Right lobe of liver (tissue), 6 donors: Measurements from ENCODE around the gene MYO1D. TPM values are rescaled to one million over a fixed set of nuclear protein-coding genes. Genes with fewer than 3 reads are reported as not detected.

Experiments
- ATAC-seq, 4 donors: fragments of 200-7000 bp; cut with Tn5 transposase; one replicate each; pipeline ENCODE4 v1.9.1; 2020; ENCODE audit warnings: mild to moderate bottlenecking in 4 of 4, moderate library complexity in 4 of 4
- DNase-seq, 3 donors: peaks; one replicate each; pipeline ENCODE4 v3.0.0-alpha.2; 2020
- H3K27ac ChIP-seq, 3 donors: fragments of 200-600 bp; one replicate each; pipeline ENCODE4 v1.8.0; 2022
- H3K27me3 ChIP-seq, 2 donors: fragments of 200-600 bp; one replicate each; pipeline ENCODE4 v1.8.0; 2022
- H3K36me3 ChIP-seq, 4 donors: fragments of 200-600 bp; sonication (generic) in 1 of 4; one replicate each; pipeline versions ENCODE4 v1.5.1 to v1.8.0; 2017 to 2022; ENCODE audit warnings: control low read depth in 1 of 4
- H3K4me1 ChIP-seq, 4 donors: fragments of 200-600 bp; sonication (generic) in 1 of 4; one replicate each; pipeline versions ENCODE4 v1.5.1 to v1.8.0; 2017 to 2022; ENCODE audit warnings: control low read depth in 1 of 4
- H3K4me3 ChIP-seq, 3 donors: fragments of 200-600 bp; one replicate each; pipeline ENCODE4 v1.8.0; 2022
- H3K9me3 ChIP-seq, 4 donors: fragments of 200-600 bp; sonication (generic) in 1 of 4; one replicate each; pipeline versions ENCODE4 v1.5.1 to v1.8.0; 2017 to 2022; ENCODE audit warnings: control low read depth in 1 of 4
- CTCF ChIP-seq, 4 donors: fragments of 200-600 bp in 3 of 4; fragments of 450-650 bp in 1 of 4; IDR thresholded peaks; one replicate each; pipeline versions ENCODE4 v1.5.1 to v1.8.0; 2016 to 2022; ENCODE audit warnings: antibody characterized with exemption in 4 of 4, mild to moderate bottlenecking in 2 of 4
- POLR2A ChIP-seq: fragments of 450-650 bp; IDR thresholded peaks from one replicate; pipeline ENCODE4 v1.6.1; 2017; ENCODE audit warnings: antibody characterized with exemption, mild to moderate bottlenecking
- WGBS: methylation state at CpG from one replicate; pipeline ENCODE4 v1.1.6; 2018; ENCODE audit warnings: low coverage, low lambda C conversion rate; ENCODE audit not compliant: insufficient coverage; ENCODE audit errors: missing lambda C conversion rate; 5-methylcytosine and 5-hydroxymethylcytosine counted together
- intact Hi-C, 2 donors: fragments of 100-400 bp; cut with DNase I; formaldehyde crosslinking; loops; one replicate each; pipeline versions ENCODE4 v1.11.2 to v1.14.1; 2022
- total RNA-seq, 6 experiments: library from RNA; depleted of rRNA in 2 of 6; stranded (reverse); fragments of >200 nt in 2 of 6; fragmentation: NEBNext Ultra II Directional in 3 of 6; extraction: Animal tissue kit (Norgen Biotek cat#: 25700) in 3 of 6; gene quantifications; one replicate each; pipeline versions ENCODE4 v1.1.0 to v1.2.4, GENCODE V29; 2016 to 2023
- donor health status: DM: no; HTN: yes; CAD: no.
- donor health status: DM: no; HTN: no; CAD: no.
- donor health status: DM: no; HTN: no; CAD: no.
- donor health status: DM: no; HTN: yes; CAD: no.
- donor health status: DM: no; HTN: yes; CAD: no.

MYO1D gene
- total RNA-seq, 6 experiments from 2014 or later = 17.6 to 25.7 (median 21.0) TPM

DNA sequence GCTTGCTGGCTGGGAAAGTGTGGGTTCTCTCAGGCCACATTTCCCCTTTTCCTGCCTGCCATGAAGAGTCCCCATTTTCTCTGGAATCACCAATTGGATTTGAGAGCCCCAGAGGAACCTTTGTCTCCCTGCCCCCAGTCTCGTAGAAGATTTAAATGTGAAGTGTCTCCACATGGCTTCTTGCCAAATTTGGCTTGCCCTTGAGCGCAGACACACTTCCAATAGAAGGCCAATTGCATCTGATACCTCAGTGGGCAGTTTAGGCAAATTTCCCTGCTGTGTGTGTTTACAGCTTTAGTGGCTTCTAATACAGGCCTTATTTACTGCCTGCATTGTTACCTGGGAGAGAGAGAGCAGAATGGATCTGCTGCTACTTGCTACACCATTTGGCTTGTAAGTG is 360.5 kb downstream of the MYO1D start:
- no peak for DNase-seq
- TF ChIP-seq POLR2A (no peak), CTCF (IDR thresholded peaks at IDR 0.05) (no peak)
- ATAC-seq = no peak
- intact Hi-C loops = no loop called here
- WGBS = 15% methylated on average over 2 of the region's 2 CpGs
- H3K27me3 ChIP-seq = no peaks in the 10 kb centered on the region
- H3K36me3 ChIP-seq = no peaks in the 10 kb centered on the region
- H3K9me3 ChIP-seq = no peaks in the 10 kb centered on the region
- peaks cover 0 to 10% (median 0%) of the 10 kb centered on the region in 4 donors for H3K4me1 ChIP-seq
- H3K27ac ChIP-seq = no peak overlapping the region
- H3K4me3 ChIP-seq = no peak overlapping the region

GRCh38 chr17:32515677-32516383 is 361.1 kb downstream of the MYO1D start:
- no peak for DNase-seq
- WGBS = 93% methylated on average over 4 of the region's 4 CpGs
- no peak overlapping the region for H3K4me3 ChIP-seq
- no peaks in the 10 kb centered on the region for H3K9me3 ChIP-seq
- ATAC-seq = no peak
- no peak overlapping the region for H3K27ac ChIP-seq
- intact Hi-C loops = no loop called here
- H3K36me3 ChIP-seq = no peaks in the 10 kb centered on the region
- TF ChIP-seq CTCF (IDR thresholded peaks at IDR 0.05) (no peak), POLR2A (no peak)
- peaks cover 0 to 10% (median 0%) of the 10 kb centered on the region in 4 donors for H3K4me1 ChIP-seq
- no peaks in the 10 kb centered on the region for H3K27me3 ChIP-seq

DNA sequence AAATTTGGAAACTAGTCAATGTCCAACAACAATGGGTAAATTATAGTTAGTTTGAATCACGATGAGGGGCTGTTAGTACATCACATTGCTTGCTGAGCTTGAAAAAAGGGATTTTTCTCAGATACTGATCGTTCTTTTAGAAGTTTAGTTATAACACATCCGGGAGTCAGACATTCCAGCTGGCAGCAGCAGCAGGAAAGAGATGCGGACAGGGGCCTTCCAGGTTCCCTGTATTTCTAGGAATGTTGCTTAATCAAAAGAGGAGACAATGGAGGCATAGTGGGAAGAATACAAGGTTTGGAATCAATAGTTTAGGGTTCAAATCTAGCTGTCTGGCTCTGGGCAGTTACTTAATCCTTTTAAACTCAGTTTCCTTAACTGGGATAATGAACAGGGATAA is 362.3 kb downstream of the MYO1D start:
- H3K4me1 ChIP-seq = peaks cover 0 to under 1% (median 0%) of the 10 kb centered on the region in 4 donors
- no peaks in the 10 kb centered on the region for H3K36me3 ChIP-seq
- 83% methylated on average over 4 of the region's 4 CpGs for WGBS
- H3K27me3 ChIP-seq = no peaks in the 10 kb centered on the region
- no peak for TF ChIP-seq POLR2A
- TF ChIP-seq CTCF (IDR thresholded peaks at IDR 0.05) = no peak
- intact Hi-C loops = no loop called here
- no peak overlapping the region for H3K27ac ChIP-seq
- no peak overlapping the region for H3K4me3 ChIP-seq
- no peak for ATAC-seq
- no peaks in the 10 kb centered on the region for H3K9me3 ChIP-seq
- DNase-seq = no peak

DNA sequence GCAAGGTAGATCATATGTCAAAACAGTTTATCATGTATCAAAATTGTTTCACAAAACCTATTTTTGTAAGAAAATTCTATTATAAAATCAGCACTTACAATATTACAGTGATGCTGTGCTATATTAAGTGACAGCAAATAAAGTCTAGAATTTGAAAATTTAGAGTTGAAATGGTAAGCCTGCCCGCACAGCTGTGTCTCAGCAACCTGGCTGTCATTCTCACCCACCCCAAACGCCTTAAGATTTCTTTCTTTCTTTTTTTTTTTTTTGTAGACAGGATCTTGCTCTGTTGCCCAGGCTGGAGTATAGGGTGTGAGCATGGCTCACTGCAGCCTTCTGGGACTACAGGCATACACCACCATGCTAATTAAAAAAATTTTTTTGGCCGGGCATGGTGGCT is 363.3 kb downstream of the MYO1D start:
- TF ChIP-seq CTCF (IDR thresholded peaks at IDR 0.05) (no peak), POLR2A (no peak)
- Histone ChIP-seq H3K27ac (no peak overlapping the region), H3K36me3 (no peaks in the 10 kb centered on the region), H3K4me1 (no peaks in the 10 kb centered on the region), H3K27me3 (no peaks in the 10 kb centered on the region), H3K9me3 (no peaks in the 10 kb centered on the region), H3K4me3 (no peak overlapping the region)
- DNase-seq = no peak
- no peak for ATAC-seq
- WGBS = 82% methylated on average over 3 of the region's 3 CpGs
- intact Hi-C loops = no loop called here
